Measurements from ENCODE around the gene APBA2. TPM values are rescaled to one million over a fixed set of nuclear protein-coding genes. Genes with fewer than 3 reads are reported as not detected.

APBA2 gene
- total RNA-seq, 4 donors from 2014 or later: 7.2 to 33.8 (median 8.8) TPM

GRCh38 chr15:28890711-28891495, 5.1 kb downstream of the APBA2 start:
- H3K27ac ChIP-seq: peak overlapping the region in 3 of 4 donors; percentile 37 to 57 (median 39)
- H3K27me3 ChIP-seq: peaks cover 0 to 7% of the 10 kb centered on the region in 2 donors
- H3K9me3 ChIP-seq: no peaks in the 10 kb centered on the region
- peaks cover 0 to 7% (median 0%) of the 10 kb centered on the region in 4 donors for H3K4me1 ChIP-seq
- TF ChIP-seq POLR2A (IDR thresholded peaks at IDR 0.05) (no peak), CTCF (IDR thresholded peaks at IDR 0.05) (no peak)
- DNase-seq: no peak
- H3K4me3 ChIP-seq: no peak overlapping the region
- H3K36me3 ChIP-seq: no peaks in the 10 kb centered on the region

GRCh38 chr15:28891588-28891987, 5.8 kb downstream of the APBA2 start:
- Histone ChIP-seq H3K27ac (peak overlapping the region in 2 of 4 donors; percentile 18 to 39), H3K4me1 (peaks cover 0 to 4% (median 0%) of the 10 kb centered on the region in 4 donors), H3K9me3 (no peaks in the 10 kb centered on the region), H3K36me3 (no peaks in the 10 kb centered on the region), H3K4me3 (no peak overlapping the region), H3K27me3 (peaks cover 0 to 2% of the 10 kb centered on the region in 2 donors)
- DNase-seq: no peak
- TF ChIP-seq POLR2A (IDR thresholded peaks at IDR 0.05): no peak
- no peak for TF ChIP-seq CTCF (IDR thresholded peaks at IDR 0.05)

- Histone ChIP-seq H3K4me1 (no peaks in the 10 kb centered on the region), H3K9me3 (no peaks in the 10 kb centered on the region), H3K27ac (no peak overlapping the region), H3K27me3 (no peaks in the 10 kb centered on the region), H3K36me3 (no peaks in the 10 kb centered on the region), H3K4me3 (no peak overlapping the region)
- no peak for DNase-seq
- TF ChIP-seq POLR2A (IDR thresholded peaks at IDR 0.05) (no peak), CTCF (IDR thresholded peaks at IDR 0.05) (no peak)
Measured at GRCh38 chr15:28892789-28893610, 7.2 kb downstream of the APBA2 start.

- no peak for DNase-seq
- H3K9me3 ChIP-seq: no peaks in the 10 kb centered on the region
- TF ChIP-seq CTCF (IDR thresholded peaks at IDR 0.05): no peak
- no peak for TF ChIP-seq POLR2A (IDR thresholded peaks at IDR 0.05)
Measured at GRCh38 chr15:28894631-28895030, 8.9 kb downstream of the APBA2 start.

GRCh38 chr15:28895146-28895545, 9.4 kb downstream of the APBA2 start:
- H3K4me3 ChIP-seq: no peak overlapping the region
- H3K27ac ChIP-seq: no peak overlapping the region
- DNase-seq: no peak
- H3K4me1 ChIP-seq: no peaks in the 10 kb centered on the region
- TF ChIP-seq CTCF (IDR thresholded peaks at IDR 0.05) (no peak), POLR2A (IDR thresholded peaks at IDR 0.05) (no peak)
- H3K9me3 ChIP-seq: no peaks in the 10 kb centered on the region
- no peaks in the 10 kb centered on the region for H3K36me3 ChIP-seq
- H3K27me3 ChIP-seq: no peaks in the 10 kb centered on the region

More at GRCh38 chr15:28894631-28895030, 8.9 kb downstream of the APBA2 start:
- no peaks in the 10 kb centered on the region for H3K27me3 ChIP-seq
- no peak overlapping the region for H3K4me3 ChIP-seq
- no peaks in the 10 kb centered on the region for H3K36me3 ChIP-seq
- no peaks in the 10 kb centered on the region for H3K4me1 ChIP-seq
- no peak overlapping the region for H3K27ac ChIP-seq
